ENCODE measurements around the gene GDE1. TPM values are rescaled to one million over a fixed set of nuclear protein-coding genes. Genes with fewer than 3 reads are reported as not detected.
A peak's percentile ranks its signal among the peaks of the same experiment; 100 is the strongest.

Gene GDE1
- total RNA-seq, 1 experiment from 2014 or later = 48.6 TPM

DNA sequence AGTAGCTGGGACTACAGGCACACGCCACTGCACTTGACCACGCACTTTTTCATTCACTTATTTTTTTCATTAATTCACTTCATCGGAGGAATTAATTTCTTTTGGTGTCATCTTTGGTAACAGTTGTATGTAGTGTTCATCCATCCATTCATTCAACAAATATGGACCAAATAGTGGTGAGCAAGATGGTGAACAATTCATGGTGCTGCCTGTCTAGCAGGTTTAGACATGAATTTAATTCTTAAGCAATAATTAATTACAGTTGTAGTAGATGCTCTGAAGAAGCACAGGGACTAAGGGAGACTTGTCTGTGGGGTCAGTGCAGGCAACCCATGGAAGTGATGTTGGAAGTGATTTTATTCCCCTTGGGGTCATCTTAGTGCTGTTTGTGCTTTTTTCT lies 22.4 kb downstream of the GDE1 start:
- Histone ChIP-seq H4K8ac (replicated peaks; ENCODE audit: insufficient read length, low read depth, low read length) (no peak overlapping the region), H3K27ac (ENCODE audit: insufficient read length, low read depth, low read length) (no peak overlapping the region), H3K9ac (ENCODE audit: extremely low read depth, insufficient read length, low read length) (no peak overlapping the region), H3T11ph (ENCODE audit: low read length) (no peak overlapping the region), H3K14ac (ENCODE audit: insufficient read depth, low read length) (no peak overlapping the region), H2AFZ (ENCODE audit: low read length) (no peak overlapping the region), H2BK15ac (ENCODE audit: low read depth, low read length) (no peak overlapping the region), H2BK20ac (ENCODE audit: low read depth, low read length, poor library complexity, severe bottlenecking) (no peak overlapping the region), H4K91ac (ENCODE audit: insufficient read length, low read depth, low read length) (no peak overlapping the region), H2BK12ac (ENCODE audit: insufficient read length, low read depth, low read length) (no peak overlapping the region), H4K5ac (ENCODE audit: insufficient read length, low read depth, low read length) (no peak overlapping the region), H2BK120ac (ENCODE audit: low read depth, low read length, poor library complexity, severe bottlenecking) (no peak overlapping the region), H3K18ac (ENCODE audit: insufficient read length, low read depth, low read length) (no peak overlapping the region), H4K20me1 (ENCODE audit: control insufficient read depth, insufficient read depth, insufficient read length) (no peaks in the 10 kb centered on the region), H3K4me1 (ENCODE audit: insufficient read depth, low read length) (no peaks in the 10 kb centered on the region), H3K23ac (ENCODE audit: insufficient read length, low read depth, low read length) (no peak overlapping the region), H2AK5ac (ENCODE audit: insufficient read length, low read length) (no peak overlapping the region), H3K79me1 (ENCODE audit: insufficient read depth, low read depth, low read length, poor library complexity, severe bottlenecking) (no peaks in the 10 kb centered on the region), H3K27me3 (ENCODE audit: insufficient read depth, low read length) (no peaks in the 10 kb centered on the region), H3K23me2 (ENCODE audit: insufficient read length, low read depth, low read length, poor library complexity, severe bottlenecking) (no peaks in the 10 kb centered on the region), H3K4me2 (ENCODE audit: insufficient read depth, insufficient read length, low read length) (no peak overlapping the region), H3K9me3 (ENCODE audit: control insufficient read depth, low read depth, low read length) (no peaks in the 10 kb centered on the region), H2BK5ac (ENCODE audit: insufficient read length, low read length) (no peak overlapping the region), H3K4ac (ENCODE audit: low read depth, low read length) (no peak overlapping the region), H3K56ac (ENCODE audit: insufficient read length, low read depth, low read length) (no peak overlapping the region), H3K79me2 (ENCODE audit: insufficient read depth, low read length) (no peaks in the 10 kb centered on the region)
- WGBS (ENCODE audit: extremely low coverage, insufficient read length, low lambda C conversion rate) = no CpG with 5 or more reads among the region's 3 CpGs
- Mint-ChIP-seq H3K36me3 (ENCODE audit: insufficient read depth in 1 of 3, low read depth in 3 of 3) (peaks cover 22 to 49% (median 41%) of the 10 kb centered on the region in 3 experiments), H3K9me3 (no peaks in the 10 kb centered on the region), H3K27ac (peak overlapping the region in 2 of 3 experiments; percentile 19 to 79; a peak in 2 of 7 replicates), H3K4me3 (no peak overlapping the region), H3K4me1 (no peaks in the 10 kb centered on the region), H3K27me3 (ENCODE audit: low read depth) (no peaks in the 10 kb centered on the region)
- DNase-seq = no peak
- TF ChIP-seq, protein P1, sequence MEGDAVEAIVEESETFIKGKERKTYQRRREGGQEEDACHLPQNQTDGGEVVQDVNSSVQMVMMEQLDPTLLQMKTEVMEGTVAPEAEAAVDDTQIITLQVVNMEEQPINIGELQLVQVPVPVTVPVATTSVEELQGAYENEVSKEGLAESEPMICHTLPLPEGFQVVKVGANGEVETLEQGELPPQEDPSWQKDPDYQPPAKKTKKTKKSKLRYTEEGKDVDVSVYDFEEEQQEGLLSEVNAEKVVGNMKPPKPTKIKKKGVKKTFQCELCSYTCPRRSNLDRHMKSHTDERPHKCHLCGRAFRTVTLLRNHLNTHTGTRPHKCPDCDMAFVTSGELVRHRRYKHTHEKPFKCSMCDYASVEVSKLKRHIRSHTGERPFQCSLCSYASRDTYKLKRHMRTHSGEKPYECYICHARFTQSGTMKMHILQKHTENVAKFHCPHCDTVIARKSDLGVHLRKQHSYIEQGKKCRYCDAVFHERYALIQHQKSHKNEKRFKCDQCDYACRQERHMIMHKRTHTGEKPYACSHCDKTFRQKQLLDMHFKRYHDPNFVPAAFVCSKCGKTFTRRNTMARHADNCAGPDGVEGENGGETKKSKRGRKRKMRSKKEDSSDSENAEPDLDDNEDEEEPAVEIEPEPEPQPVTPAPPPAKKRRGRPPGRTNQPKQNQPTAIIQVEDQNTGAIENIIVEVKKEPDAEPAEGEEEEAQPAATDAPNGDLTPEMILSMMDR (conservative IDR thresholded peaks at IDR 0.05) = no peak
